Activated naive CD4-positive, alpha-beta T cell treated with anti-CD3 and anti-CD28 coated beads for 36 hours (primary cell): ENCODE data around the gene SMO. TPM values are rescaled to one million over a fixed set of nuclear protein-coding genes. Genes with fewer than 3 reads are reported as not detected.
"Not testable (repeated sequence)": the region's sequence is repeated elsewhere in the genome, so short reads cannot be mapped to it uniquely, and the experiment has no call there.

Source experiments
- CTCF ChIA-PET: fragments of 350-600 bp; sonication (Branson Sonifier 250); formaldehyde crosslinking; loops from one replicate; lab custom pipeline; 2021; ENCODE audit warnings: antibody characterized with exemption; lab: Charles Lee
- DNase-seq: peaks from one replicate; pipeline ENCODE4 v3.0.0-alpha.2; 2020
- H3K27ac Mint-ChIP-seq: one replicate; pipeline ENCODE4 v1.8.0; 2021; ENCODE audit warnings: mild to moderate bottlenecking, mixed read lengths
- H3K27me3 Mint-ChIP-seq: one replicate; pipeline ENCODE4 v1.8.0; 2021; ENCODE audit warnings: low read depth, mixed read lengths
- H3K36me3 Mint-ChIP-seq: one replicate; pipeline ENCODE4 v1.8.0; 2021; ENCODE audit warnings: low read depth, mixed read lengths
- H3K4me1 Mint-ChIP-seq: one replicate; pipeline ENCODE4 v1.8.0; 2021; ENCODE audit warnings: low read depth, mixed read lengths
- H3K4me3 Mint-ChIP-seq: one replicate; pipeline ENCODE4 v1.8.0; 2021; ENCODE audit warnings: mild to moderate bottlenecking, moderate library complexity, mixed read lengths
- H3K9me3 Mint-ChIP-seq: one replicate; pipeline ENCODE4 v1.8.0; 2021; ENCODE audit warnings: mixed read lengths
- intact Hi-C: fragments of 100-400 bp; cut with micrococcal nuclease; formaldehyde crosslinking; loops from one replicate; pipeline ENCODE4 v1.15.1; 2023
- total RNA-seq, 2 experiments: library from RNA; stranded (reverse); gene quantifications; one replicate each; pipeline ENCODE4 v1.2.3, GENCODE V29; 2021

The SMO gene
- total RNA-seq, 2 experiments from 2014 or later, result 0.20 to 0.43 TPM

DNA sequence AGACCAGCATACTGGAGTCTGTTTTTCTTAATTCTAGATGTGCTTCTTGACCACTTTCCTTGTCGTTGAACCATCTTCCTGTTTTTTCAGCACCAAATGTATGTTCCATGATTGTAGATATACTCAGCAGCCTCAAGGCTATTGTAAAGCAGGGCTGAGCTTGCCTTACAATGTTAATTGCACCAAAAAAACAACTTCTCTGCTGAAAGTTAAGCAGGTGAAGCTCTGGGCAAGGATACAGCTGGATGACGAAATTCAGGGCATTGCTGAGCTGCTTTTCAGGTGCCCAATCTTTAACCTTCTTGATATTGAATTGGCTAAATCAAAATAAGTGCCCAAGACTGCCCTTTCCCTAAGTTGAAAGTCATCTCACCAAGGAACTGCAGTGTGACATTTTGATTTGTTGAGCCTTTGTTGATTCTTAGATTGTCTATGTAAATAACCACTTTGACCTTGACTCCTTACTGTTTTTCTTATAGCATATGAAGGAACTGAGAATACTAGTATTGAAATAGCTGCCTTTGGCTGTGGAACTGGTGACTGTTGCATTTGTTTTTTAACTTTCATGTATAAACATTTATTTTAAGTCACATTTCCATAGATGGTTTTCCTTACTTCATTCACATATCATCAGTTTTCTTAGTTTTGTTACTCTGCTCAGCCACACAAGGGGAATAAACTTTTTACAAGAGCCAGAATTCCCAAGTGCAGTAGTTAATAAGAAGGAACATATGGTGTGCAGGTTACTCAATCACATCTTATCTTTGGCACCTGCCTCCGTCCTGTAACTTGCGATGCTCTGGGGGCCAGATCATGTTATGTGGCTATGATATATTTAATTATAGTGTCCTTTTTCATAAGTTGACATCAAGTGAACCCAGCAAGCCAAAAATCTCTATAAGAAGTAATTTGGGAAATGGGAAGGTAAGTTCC lies 39.5 kb downstream of the SMO start:
- intact Hi-C loops, result loop anchor here (10.0 kb wide), 1 partner anchor 387 kb away; the partner anchor contains the start of gene NRF1
- H3K27ac Mint-ChIP-seq, result no peak overlapping the region
- DNase-seq, result no peak
- H3K9me3 Mint-ChIP-seq, result no peaks in the 10 kb centered on the region
- H3K4me3 Mint-ChIP-seq, result no peak overlapping the region
- H3K27me3 Mint-ChIP-seq, result no peaks in the 10 kb centered on the region
- H3K4me1 Mint-ChIP-seq, result peaks cover 26% of the 10 kb centered on the region
- CTCF ChIA-PET, result interaction anchor here (0.7 to 10.9 kb wide), 5 partner anchors 10 to 67 kb away, joined by 3 to 234 read pairs (median 3); no protein-coding TSS in a partner anchor
- no peaks in the 10 kb centered on the region for H3K36me3 Mint-ChIP-seq

DNA sequence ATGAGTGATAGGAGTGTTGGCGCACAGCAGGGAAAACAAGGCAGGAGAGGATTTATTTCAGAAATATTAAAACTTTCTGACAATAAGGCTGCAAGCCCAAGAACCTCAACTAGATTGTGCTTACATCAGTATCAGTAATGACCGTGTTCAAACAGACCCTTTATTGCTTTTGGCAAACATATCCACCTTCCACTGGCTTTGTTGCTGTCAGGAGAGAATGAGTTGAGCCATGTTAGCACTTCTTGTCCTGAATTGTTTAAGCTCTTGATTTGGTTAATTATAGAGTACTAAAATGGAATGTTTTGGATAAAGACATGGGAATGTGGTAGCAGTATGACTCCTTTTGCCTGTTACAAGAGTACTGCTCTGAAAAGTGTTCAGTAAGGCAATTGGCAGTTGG lies 40.2 kb downstream of the SMO start:
- CTCF ChIA-PET, result interaction anchor here (0.8 to 2.0 kb wide), 2 partner anchors 11 to 43 kb away, joined by 3 to 13 read pairs; no protein-coding TSS in a partner anchor
- Mint-ChIP-seq H3K27ac (no peak overlapping the region), H3K4me1 (peaks cover 27% of the 10 kb centered on the region), H3K36me3 (no peaks in the 10 kb centered on the region), H3K4me3 (no peak overlapping the region), H3K9me3 (no peaks in the 10 kb centered on the region), H3K27me3 (no peaks in the 10 kb centered on the region)
- no peak for DNase-seq
- intact Hi-C loops, result loop anchor here (10.0 kb wide), 1 partner anchor 386 kb away; the partner anchor contains the start of gene NRF1

DNA sequence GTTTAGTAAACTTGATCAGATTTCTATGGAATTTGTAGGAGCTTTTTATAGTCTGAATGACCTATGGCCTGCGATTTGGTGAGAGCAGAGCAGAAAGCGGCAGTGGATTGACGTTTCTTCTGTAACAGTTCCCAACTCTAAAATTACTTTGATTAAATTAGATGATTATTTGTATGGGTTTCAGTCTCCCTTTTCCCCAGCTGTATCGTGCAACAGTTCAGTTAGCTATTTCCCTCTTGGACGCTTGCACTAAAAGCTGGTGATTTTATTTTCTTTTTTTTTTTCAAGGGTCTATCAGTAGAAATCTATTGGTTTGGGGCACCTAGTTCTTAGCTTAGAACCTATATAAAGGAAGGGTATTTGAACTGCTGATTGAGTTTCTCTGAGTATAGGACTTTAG lies 43.2 kb downstream of the SMO start:
- CTCF ChIA-PET, result interaction anchor here (0.7 to 3.6 kb wide), 6 partner anchors 10 to 67 kb away, joined by 3 to 25 read pairs (median 4); no protein-coding TSS in a partner anchor
- no peak for DNase-seq
- H3K4me1 Mint-ChIP-seq, result peaks cover 15% of the 10 kb centered on the region
- H3K36me3 Mint-ChIP-seq, result peaks cover 1% of the 10 kb centered on the region
- no peaks in the 10 kb centered on the region for H3K9me3 Mint-ChIP-seq
- H3K27ac Mint-ChIP-seq, result no peak overlapping the region
- H3K4me3 Mint-ChIP-seq, result no peak overlapping the region
- intact Hi-C loops, result no loop called here
- no peaks in the 10 kb centered on the region for H3K27me3 Mint-ChIP-seq

DNA sequence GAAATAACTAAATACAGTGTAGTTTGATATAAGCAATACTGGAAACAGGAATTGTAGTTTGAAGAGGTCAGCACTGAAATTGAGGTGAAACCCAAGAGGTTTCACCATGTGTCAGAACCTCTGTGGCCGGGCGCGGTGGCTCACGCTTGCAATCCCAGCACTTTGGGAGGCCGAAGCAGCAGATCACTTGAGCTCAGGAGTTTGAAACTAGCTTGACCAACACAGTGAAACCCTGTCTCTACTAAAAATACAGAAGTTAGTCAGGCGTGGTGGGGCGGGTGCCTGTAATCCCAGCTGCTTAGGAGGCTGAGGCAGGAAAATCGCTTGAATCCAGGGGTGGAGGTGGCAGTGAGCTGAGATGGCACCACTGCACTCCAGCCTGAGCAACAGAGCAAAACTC lies 50.1 kb downstream of the SMO start:
- Mint-ChIP-seq H3K9me3 (no peaks in the 10 kb centered on the region), H3K4me3 (no peak overlapping the region), H3K27me3 (no peaks in the 10 kb centered on the region), H3K36me3 (peaks cover 3% of the 10 kb centered on the region), H3K4me1 (peaks cover 6% of the 10 kb centered on the region), H3K27ac (no peak overlapping the region)
- intact Hi-C loops, result no loop called here
- CTCF ChIA-PET, result interaction anchor here (0.7 to 1.8 kb wide), 5 partner anchors 20 to 449 kb away, joined by 3 to 10 read pairs (median 3); no protein-coding TSS in a partner anchor
- no peak for DNase-seq

DNA sequence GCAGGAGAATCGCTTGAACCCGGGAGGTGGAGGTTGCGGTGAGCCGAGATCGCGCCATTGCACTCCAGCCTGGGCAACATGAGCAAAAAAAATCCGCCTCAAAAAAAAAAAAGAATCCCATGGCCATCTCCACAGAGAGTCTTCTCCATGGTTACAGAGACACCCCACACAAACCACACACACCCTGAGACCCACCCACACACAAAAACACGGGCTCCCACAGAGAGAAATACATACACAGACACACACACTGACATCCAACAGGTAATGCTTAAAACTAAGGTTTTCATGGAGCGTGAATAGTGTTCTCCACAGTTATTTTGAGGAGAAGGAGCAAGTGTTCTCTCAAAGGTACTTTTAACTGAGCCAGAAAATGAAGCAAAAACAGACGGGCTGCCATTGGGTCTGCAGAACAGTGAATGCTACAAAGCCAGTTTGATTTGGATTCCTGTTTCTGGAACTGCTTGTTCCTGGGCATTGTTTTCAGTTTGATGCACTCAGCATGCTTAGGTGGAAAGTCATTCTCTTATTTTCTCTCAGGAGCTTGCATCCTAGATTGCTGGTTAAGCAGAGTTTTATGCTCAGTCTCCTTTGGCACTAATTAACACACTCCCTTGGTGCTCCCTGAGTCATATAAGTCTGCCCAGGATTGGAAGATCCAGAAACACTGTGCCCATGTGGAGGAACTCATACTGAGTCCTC lies 51.8 kb downstream of the SMO start:
- DNase-seq, result no peak
- H3K36me3 Mint-ChIP-seq, result peaks cover 8% of the 10 kb centered on the region
- CTCF ChIA-PET, result no interaction called here
- H3K27ac Mint-ChIP-seq, result no peak overlapping the region
- peaks cover under 1% of the 10 kb centered on the region for H3K9me3 Mint-ChIP-seq
- no peak overlapping the region for H3K4me3 Mint-ChIP-seq
- no peaks in the 10 kb centered on the region for H3K27me3 Mint-ChIP-seq
- intact Hi-C loops, result no loop called here
- peaks cover 2% of the 10 kb centered on the region for H3K4me1 Mint-ChIP-seq

DNA sequence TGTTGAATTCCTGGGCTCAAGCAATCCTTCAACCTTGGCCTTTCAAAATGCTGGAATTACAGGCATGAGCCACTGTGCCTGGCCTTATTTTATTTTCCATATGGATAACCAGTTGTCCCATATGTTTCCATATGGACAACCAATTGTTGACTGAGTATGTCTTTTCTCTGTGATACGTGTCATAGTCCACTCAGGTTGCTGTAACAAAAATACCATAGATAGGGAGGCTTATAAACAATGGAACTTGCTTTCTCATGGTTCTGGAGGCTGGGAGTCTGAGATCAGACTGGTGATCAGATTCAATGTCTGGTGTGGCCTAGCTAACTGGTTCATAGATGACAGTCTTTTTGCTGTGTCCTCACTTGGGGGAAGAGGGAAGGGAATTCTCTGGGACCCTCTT lies 55.8 kb downstream of the SMO start:
- Mint-ChIP-seq H3K4me3 (no peak overlapping the region), H3K4me1 (peaks cover 2% of the 10 kb centered on the region), H3K9me3 (peaks cover 3% of the 10 kb centered on the region), H3K36me3 (peaks cover 9% of the 10 kb centered on the region), H3K27me3 (no peaks in the 10 kb centered on the region), H3K27ac (no peak overlapping the region)
- CTCF ChIA-PET, result no interaction called here
- no peak for DNase-seq
- intact Hi-C loops, result no loop called here

DNA sequence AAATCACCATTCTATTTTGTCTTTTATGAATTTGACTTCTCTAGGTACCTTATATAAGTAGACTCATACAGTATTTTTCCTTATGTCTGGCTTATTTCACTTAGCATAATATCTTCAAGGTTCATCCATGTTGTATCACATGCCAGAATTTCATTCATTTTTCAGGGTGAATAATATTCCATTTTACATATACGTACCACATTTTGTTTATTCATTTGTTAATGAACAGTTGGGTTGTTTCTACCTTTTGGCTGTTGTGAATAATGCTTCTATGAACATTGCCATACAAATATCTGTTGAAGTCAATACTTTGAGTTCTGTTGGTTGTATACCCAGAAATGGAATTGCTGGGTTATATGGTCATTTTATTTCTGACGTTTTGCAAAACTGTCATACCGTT lies 57.1 kb downstream of the SMO start:
- DNase-seq, result no peak
- no peak overlapping the region for H3K4me3 Mint-ChIP-seq
- CTCF ChIA-PET, result no interaction called here
- intact Hi-C loops, result no loop called here
- H3K27ac Mint-ChIP-seq, result no peak overlapping the region
- no peaks in the 10 kb centered on the region for H3K27me3 Mint-ChIP-seq
- H3K36me3 Mint-ChIP-seq, result peaks cover 9% of the 10 kb centered on the region
- peaks cover 2% of the 10 kb centered on the region for H3K4me1 Mint-ChIP-seq
- H3K9me3 Mint-ChIP-seq, result peaks cover 3% of the 10 kb centered on the region

DNA sequence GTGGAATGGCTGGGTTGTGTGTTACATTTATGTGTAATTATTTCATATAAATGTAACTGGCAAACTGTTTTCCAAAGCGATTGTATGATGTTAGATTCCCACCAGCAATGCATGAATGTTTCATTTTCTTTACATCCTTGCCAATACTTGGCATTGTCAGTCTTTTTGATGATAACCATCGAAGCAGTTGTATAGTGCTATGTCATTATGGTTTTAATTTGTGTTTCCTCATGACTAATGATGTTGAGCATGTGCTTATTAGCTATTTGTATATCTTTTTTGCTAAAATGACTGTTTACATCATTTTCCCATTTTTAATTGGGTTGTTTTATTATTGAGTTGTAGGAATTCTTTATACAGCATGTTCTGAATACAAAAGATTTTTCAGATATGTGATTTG lies 58.7 kb downstream of the SMO start:
- no peaks in the 10 kb centered on the region for H3K27me3 Mint-ChIP-seq
- peaks cover 3% of the 10 kb centered on the region for H3K9me3 Mint-ChIP-seq
- H3K4me3 Mint-ChIP-seq, result no peak overlapping the region
- H3K27ac Mint-ChIP-seq, result no peak overlapping the region
- CTCF ChIA-PET, result interaction anchor here (0.6 to 2.1 kb wide), 6 partner anchors 11 to 133 kb away, joined by 3 to 8 read pairs (median 4); no protein-coding TSS in a partner anchor
- no peak for DNase-seq
- H3K36me3 Mint-ChIP-seq, result peaks cover 9% of the 10 kb centered on the region
- intact Hi-C loops, result no loop called here
- H3K4me1 Mint-ChIP-seq, result peaks cover 2% of the 10 kb centered on the region

DNA sequence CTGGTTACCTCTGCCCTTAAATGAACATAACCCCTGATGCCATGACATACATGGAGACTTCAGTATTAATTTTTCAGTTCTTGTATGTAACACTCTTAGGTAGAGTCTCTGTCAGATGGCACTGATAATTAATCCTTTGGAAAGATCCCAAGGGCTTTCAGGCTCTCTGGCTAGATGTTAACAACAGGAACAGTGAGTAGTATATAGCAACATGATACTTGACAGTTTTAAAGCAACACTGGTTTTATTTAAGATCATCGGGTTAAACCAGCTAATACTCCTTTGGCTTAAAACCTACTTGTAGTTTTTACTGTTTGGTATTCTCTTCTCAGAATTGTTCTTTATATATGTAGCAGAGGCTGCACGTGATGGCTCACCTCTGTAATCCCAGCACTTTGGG lies 63.7 kb downstream of the SMO start:
- Mint-ChIP-seq H3K4me1 (no peaks in the 10 kb centered on the region), H3K27me3 (no peaks in the 10 kb centered on the region), H3K36me3 (no peaks in the 10 kb centered on the region), H3K4me3 (no peak overlapping the region), H3K27ac (no peak overlapping the region), H3K9me3 (no peaks in the 10 kb centered on the region)
- intact Hi-C loops, result no loop called here
- CTCF ChIA-PET, result interaction anchor here (0.6 kb wide), 1 partner anchor 127 kb away, joined by 4 read pairs; no protein-coding TSS in a partner anchor
- DNase-seq, result no peak

DNA sequence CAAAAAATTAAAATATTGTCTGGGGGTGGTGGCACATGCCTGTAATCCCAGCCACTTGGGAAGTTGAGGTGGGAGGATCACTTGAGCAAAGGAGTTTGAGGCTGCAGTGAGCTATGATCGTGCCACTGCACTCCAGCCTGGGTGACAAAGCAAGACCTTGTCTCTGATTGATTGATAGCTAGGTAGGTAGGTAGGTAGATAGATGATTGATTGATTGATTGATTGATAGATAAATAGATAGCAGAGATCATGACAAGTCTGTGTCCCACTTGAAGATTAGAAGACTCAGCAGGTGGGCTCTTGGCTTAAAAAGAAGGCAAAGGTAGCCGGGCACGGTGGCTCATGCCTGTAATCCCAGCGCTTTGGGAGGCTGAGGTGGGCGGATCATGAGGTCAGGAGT lies 64.2 kb downstream of the SMO start:
- intact Hi-C loops, H3K27ac Mint-ChIP-seq, CTCF ChIA-PET, H3K36me3 Mint-ChIP-seq, H3K9me3 Mint-ChIP-seq, DNase-seq, H3K4me1 Mint-ChIP-seq, H3K27me3 Mint-ChIP-seq, H3K4me3 Mint-ChIP-seq: not testable (repeated sequence)

DNA sequence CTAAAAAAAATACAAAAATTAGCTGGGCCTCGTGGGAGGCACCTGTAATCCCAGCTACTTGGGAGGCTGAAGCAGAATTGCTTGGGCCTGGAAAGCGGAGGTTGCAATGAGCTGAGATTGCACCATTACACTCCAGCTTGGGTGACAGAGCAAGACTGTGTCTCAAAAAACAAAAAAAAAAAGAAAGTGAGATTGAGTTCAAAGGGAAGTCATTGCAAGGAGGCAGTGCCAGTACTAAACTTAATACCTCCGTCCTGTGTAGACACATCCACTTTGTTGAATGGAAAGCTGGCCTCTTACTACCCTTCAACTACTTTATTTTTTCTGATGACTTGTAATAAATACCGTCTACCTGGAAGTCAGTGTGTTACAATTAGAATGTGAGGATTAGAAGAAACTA lies 67.4 kb downstream of the SMO start:
- CTCF ChIA-PET, result interaction anchor here (0.6 to 1.7 kb wide), 3 partner anchors 15 to 146 kb away, joined by 3 to 9 read pairs (median 6); no protein-coding TSS in a partner anchor
- no peak overlapping the region for H3K27ac Mint-ChIP-seq
- intact Hi-C loops, result no loop called here
- H3K4me1 Mint-ChIP-seq, result peaks cover 18% of the 10 kb centered on the region
- no peak overlapping the region for H3K4me3 Mint-ChIP-seq
- H3K9me3 Mint-ChIP-seq, result no peaks in the 10 kb centered on the region
- no peak for DNase-seq
- H3K36me3 Mint-ChIP-seq, result no peaks in the 10 kb centered on the region
- H3K27me3 Mint-ChIP-seq, result no peaks in the 10 kb centered on the region

DNA sequence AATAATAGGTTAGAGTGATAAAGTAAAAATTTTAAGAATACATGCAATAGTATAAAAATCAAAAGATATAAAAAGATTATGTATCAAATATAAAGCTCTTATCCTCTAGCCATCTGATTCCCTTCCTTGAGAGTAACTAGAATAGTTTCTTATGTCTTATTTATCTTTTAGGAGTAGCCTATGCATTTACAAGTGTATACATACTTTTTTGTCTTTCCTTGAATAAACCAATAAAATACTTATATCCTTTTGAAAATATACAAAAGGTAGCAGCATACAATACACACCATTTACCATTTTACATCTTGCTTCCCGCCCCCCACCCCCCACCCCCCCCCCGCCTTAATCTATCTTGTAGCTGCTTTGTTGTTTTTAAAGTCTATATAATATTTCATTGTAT lies 67.8 kb downstream of the SMO start:
- no peaks in the 10 kb centered on the region for H3K9me3 Mint-ChIP-seq
- H3K27me3 Mint-ChIP-seq, result no peaks in the 10 kb centered on the region
- CTCF ChIA-PET, result interaction anchor here (0.6 to 1.7 kb wide), 4 partner anchors 15 to 146 kb away, joined by 3 to 9 read pairs (median 4); no protein-coding TSS in a partner anchor

More for the DNA sequence above, 67.8 kb downstream of the SMO start:
- intact Hi-C loops, result no loop called here
- Mint-ChIP-seq H3K27ac (no peak overlapping the region), H3K4me1 (peaks cover 18% of the 10 kb centered on the region), H3K4me3 (no peak overlapping the region), H3K36me3 (no peaks in the 10 kb centered on the region)
- no peak for DNase-seq
